Hepatocyte (in vitro differentiated cells): ENCODE results near the gene RASA1. TPM values are rescaled to one million over a fixed set of nuclear protein-coding genes. Genes with fewer than 3 reads are reported as not detected.
"Not testable (repeated sequence)": the region's sequence is repeated elsewhere in the genome, so short reads cannot be mapped to it uniquely, and the experiment has no call there.

Experiments
- DNase-seq: peaks from one replicate; pipeline ENCODE4 v3.0.0-alpha.2; 2016; ENCODE audit warnings: low spot score
- H2AFZ ChIP-seq: fragments of 200-600 bp; sonication (generic); 2 replicates; pipeline ENCODE4 v1.6.0; 2016; ENCODE audit warnings: antibody characterized with exemption, mild to moderate bottlenecking
- H3K27ac ChIP-seq: fragments of 200-600 bp; sonication (generic); 2 replicates; pipeline ENCODE4 v1.5.1; 2016; ENCODE audit warnings: mild to moderate bottlenecking
- H3K27me3 ChIP-seq: fragments of 200-600 bp; sonication (generic); 2 replicates; pipeline ENCODE4 v1.6.1; 2016
- H3K36me3 ChIP-seq: fragments of 200-600 bp; sonication (generic); replicated peaks from 2 replicates; pipeline ENCODE4 v1.5.1; 2016; ENCODE audit warnings: low read depth; ENCODE audit not compliant: insufficient read depth
- H3K4me1 ChIP-seq: fragments of 200-600 bp; sonication (generic); 2 replicates; pipeline ENCODE4 v1.5.1; 2016; ENCODE audit warnings: mild to moderate bottlenecking, moderate library complexity; ENCODE audit not compliant: insufficient read depth
- H3K4me2 ChIP-seq: fragments of 200-600 bp; sonication (generic); 2 replicates; pipeline ENCODE4 v1.6.0; 2016
- H3K4me3 ChIP-seq: fragments of 200-600 bp; sonication (generic); 2 replicates; pipeline ENCODE4 v1.5.1; 2016; ENCODE audit warnings: mild to moderate bottlenecking
- H3K79me2 ChIP-seq: fragments of 200-600 bp; sonication (generic); 2 replicates; pipeline ENCODE4 v1.6.0; 2017; ENCODE audit warnings: mild to moderate bottlenecking
- H3K9me2 ChIP-seq: fragments of 200-600 bp; sonication (generic); replicated peaks from 2 replicates; pipeline ENCODE4 v1.6.0; 2017; ENCODE audit warnings: mild to moderate bottlenecking; ENCODE audit not compliant: insufficient read depth
- H3K9me3 ChIP-seq: fragments of 200-600 bp; sonication (generic); 2 replicates; pipeline ENCODE4 v1.5.1; 2016; ENCODE audit warnings: low read depth, mild to moderate bottlenecking
- H4K20me1 ChIP-seq: fragments of 200-600 bp; sonication (generic); 2 replicates; pipeline ENCODE4 v1.6.0; 2016; ENCODE audit warnings: mild to moderate bottlenecking; ENCODE audit not compliant: insufficient read depth, poor library complexity, severe bottlenecking
- EZH2 ChIP-seq: fragments of 200-600 bp; sonication (generic); IDR thresholded peaks from 2 replicates; pipeline ENCODE4 v1.6.1; 2016; ENCODE audit warnings: antibody characterized with exemption, mild to moderate bottlenecking, borderline replicate concordance
- EZH2phosphoT487 ChIP-seq: fragments of 200-600 bp; sonication (generic); IDR thresholded peaks from one replicate; pipeline ENCODE4 v1.6.1; 2018; ENCODE audit warnings: antibody characterized with exemption, mild to moderate bottlenecking, low read depth, moderate library complexity; ENCODE audit not compliant: unreplicated experiment, severe bottlenecking
- WGBS: methylation state at CpG from one replicate; pipeline ENCODE4 v1.1.6; 2016; ENCODE audit warnings: low lambda C conversion rate; ENCODE audit errors: missing lambda C conversion rate; 5-methylcytosine and 5-hydroxymethylcytosine counted together
- polyA plus RNA-seq: library from polyadenylated mRNA; unstranded; fragments of >200 nt; fragmentation: Nextera tagmentation; extraction: Ambion mirVana; gene quantifications from 2 replicates; pipeline ENCODE4 v1.2.1, GENCODE V29; 2016
- total RNA-seq: library from RNA; depleted of rRNA; stranded (reverse); fragments of >200 nt; gene quantifications from 2 replicates; pipeline ENCODE4 v1.2.3, GENCODE V29; 2014
- TF ChIP-seq, protein P1 (sequence below): fragments of 200-600 bp; sonication (generic); IDR thresholded peaks from 2 replicates; pipeline ENCODE4 v1.5.1; 2016; ENCODE audit warnings: antibody characterized with exemption, mild to moderate bottlenecking; ENCODE audit not compliant: poor library complexity

RASA1 gene
- total and polyA plus RNA-seq, 2 experiments from 2014 or later, result 13.7 to 33.5 TPM

DNA sequence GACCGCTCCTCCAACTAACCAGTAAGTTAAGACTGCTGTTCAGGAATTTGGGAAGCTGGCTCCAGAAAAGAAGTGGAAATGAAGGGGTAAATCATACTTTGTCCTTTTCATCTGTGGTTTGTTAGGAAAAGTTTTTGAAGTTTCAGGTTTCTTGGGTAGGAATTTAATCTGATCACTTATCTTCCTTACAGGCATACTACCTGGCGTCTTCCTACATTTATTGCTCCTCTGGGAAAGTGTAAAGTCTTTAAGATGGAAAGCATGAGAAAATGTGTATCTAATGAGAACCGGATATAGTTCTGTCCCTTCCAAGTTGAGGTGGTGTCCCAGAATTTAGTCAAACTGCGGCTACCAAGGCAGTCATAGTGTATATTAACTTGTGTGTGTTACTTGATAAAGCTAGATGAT lies 1.3 kb downstream of the RASA1 start:
- TF ChIP-seq EZH2phosphoT487, result no peak
- TF ChIP-seq, protein P1, sequence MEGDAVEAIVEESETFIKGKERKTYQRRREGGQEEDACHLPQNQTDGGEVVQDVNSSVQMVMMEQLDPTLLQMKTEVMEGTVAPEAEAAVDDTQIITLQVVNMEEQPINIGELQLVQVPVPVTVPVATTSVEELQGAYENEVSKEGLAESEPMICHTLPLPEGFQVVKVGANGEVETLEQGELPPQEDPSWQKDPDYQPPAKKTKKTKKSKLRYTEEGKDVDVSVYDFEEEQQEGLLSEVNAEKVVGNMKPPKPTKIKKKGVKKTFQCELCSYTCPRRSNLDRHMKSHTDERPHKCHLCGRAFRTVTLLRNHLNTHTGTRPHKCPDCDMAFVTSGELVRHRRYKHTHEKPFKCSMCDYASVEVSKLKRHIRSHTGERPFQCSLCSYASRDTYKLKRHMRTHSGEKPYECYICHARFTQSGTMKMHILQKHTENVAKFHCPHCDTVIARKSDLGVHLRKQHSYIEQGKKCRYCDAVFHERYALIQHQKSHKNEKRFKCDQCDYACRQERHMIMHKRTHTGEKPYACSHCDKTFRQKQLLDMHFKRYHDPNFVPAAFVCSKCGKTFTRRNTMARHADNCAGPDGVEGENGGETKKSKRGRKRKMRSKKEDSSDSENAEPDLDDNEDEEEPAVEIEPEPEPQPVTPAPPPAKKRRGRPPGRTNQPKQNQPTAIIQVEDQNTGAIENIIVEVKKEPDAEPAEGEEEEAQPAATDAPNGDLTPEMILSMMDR, result no peak
- no peak for TF ChIP-seq EZH2
- H3K79me2 ChIP-seq, result peaks cover 55% of the 10 kb centered on the region
- no peak for DNase-seq
- H3K36me3 ChIP-seq, result no peaks in the 10 kb centered on the region
- WGBS, result 4% methylated on average over 4 of the region's 4 CpGs
- peak overlapping the region; percentile 93 for H2AFZ ChIP-seq
- peak overlapping the region; percentile 90 for H3K4me2 ChIP-seq
- peaks cover 9% of the 10 kb centered on the region for H3K4me1 ChIP-seq
- H4K20me1 ChIP-seq, result peaks cover 27% of the 10 kb centered on the region
- H3K9me3 ChIP-seq, result no peaks in the 10 kb centered on the region
- H3K27ac ChIP-seq, result peak overlapping the region; percentile 98
- H3K27me3 ChIP-seq, result no peaks in the 10 kb centered on the region
- H3K9me2 ChIP-seq, result no peaks in the 10 kb centered on the region
- peak overlapping the region; percentile 98 for H3K4me3 ChIP-seq

DNA sequence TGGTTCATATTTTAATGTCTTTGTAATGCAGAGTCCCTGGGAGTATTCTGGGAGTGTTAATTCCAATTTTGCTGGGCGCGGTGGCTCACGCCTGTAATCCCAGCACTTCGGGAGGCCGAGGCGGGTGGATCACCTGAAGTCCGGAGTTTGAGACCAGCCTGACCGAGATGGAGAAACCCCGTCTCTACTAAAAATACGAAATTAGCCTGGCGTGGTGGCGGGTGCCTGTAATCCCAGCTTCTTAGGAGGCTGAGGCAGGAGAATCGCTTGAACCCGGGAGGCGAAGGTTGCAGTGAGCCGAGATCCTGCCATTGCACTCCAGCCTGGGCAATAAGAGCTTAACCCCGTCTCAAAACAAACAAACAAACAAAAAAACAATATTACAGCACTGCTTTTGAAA lies 3.2 kb downstream of the RASA1 start:
- peaks cover 74% of the 10 kb centered on the region for H3K79me2 ChIP-seq
- H3K27me3 ChIP-seq, H3K36me3 ChIP-seq, H3K27ac ChIP-seq, H3K4me3 ChIP-seq, H3K9me3 ChIP-seq, H2AFZ ChIP-seq, DNase-seq, H3K9me2 ChIP-seq: not testable (repeated sequence)
- WGBS, result 97% methylated on average over 17 of the region's 17 CpGs
- H3K4me2 ChIP-seq, result peak overlapping the region; percentile 28
- peaks cover 20% of the 10 kb centered on the region for H3K4me1 ChIP-seq
- H4K20me1 ChIP-seq, result peaks cover 35% of the 10 kb centered on the region

- H3K79me2 ChIP-seq, result peaks cover 98% of the 10 kb centered on the region
- H3K36me3 ChIP-seq, result no peaks in the 10 kb centered on the region
- no peaks in the 10 kb centered on the region for H3K9me3 ChIP-seq
- no peak for DNase-seq
- 100% methylated on average over 1 of the region's 1 CpG for WGBS
- peaks cover 12% of the 10 kb centered on the region for H3K4me1 ChIP-seq
- H3K27me3 ChIP-seq, result no peaks in the 10 kb centered on the region
- H2AFZ ChIP-seq, result no peak overlapping the region
- H4K20me1 ChIP-seq, result peaks cover 32% of the 10 kb centered on the region
- no peak overlapping the region for H3K4me3 ChIP-seq
- no peak for TF ChIP-seq EZH2phosphoT487
- no peak for TF ChIP-seq EZH2
- TF ChIP-seq, protein P1, result no peak
- H3K27ac ChIP-seq, result no peak overlapping the region
- no peaks in the 10 kb centered on the region for H3K9me2 ChIP-seq
- no peak overlapping the region for H3K4me2 ChIP-seq
These were observed 9.0 kb downstream of the RASA1 start for GRCh38 chr5:87276655-87277054.

GRCh38 chr5:87277279-87277835 lies 9.7 kb downstream of the RASA1 start:
- no peaks in the 10 kb centered on the region for H3K36me3 ChIP-seq
- H3K4me2 ChIP-seq, result no peak overlapping the region
- no peaks in the 10 kb centered on the region for H3K9me2 ChIP-seq
- H3K4me1 ChIP-seq, result peaks cover 12% of the 10 kb centered on the region
- no peak for TF ChIP-seq EZH2
- TF ChIP-seq, protein P1, result no peak
- no peak for TF ChIP-seq EZH2phosphoT487
- no peak overlapping the region for H3K4me3 ChIP-seq
- no peak overlapping the region for H2AFZ ChIP-seq
- peaks cover 32% of the 10 kb centered on the region for H4K20me1 ChIP-seq
- no peak overlapping the region for H3K27ac ChIP-seq
- WGBS, result 89% methylated on average over 2 of the region's 2 CpGs
- no peaks in the 10 kb centered on the region for H3K9me3 ChIP-seq
- peaks cover 98% of the 10 kb centered on the region for H3K79me2 ChIP-seq
- no peaks in the 10 kb centered on the region for H3K27me3 ChIP-seq
- no peak for DNase-seq
